Small intestine (tissue), 7 donors: Measurements from ENCODE around the gene TPX2. TPM values are rescaled to one million over a fixed set of nuclear protein-coding genes. Genes with fewer than 3 reads are reported as not detected.

Experiments
- DNase-seq, 2 donors: peaks; one replicate each; pipeline versions ENCODE4 v3.0.0 to v3.0.0-alpha.2; 2013
- FAIRE-seq: peaks from 2 replicates; lab custom pipeline; 2012; peaks lifted over from hg19 to GRCh38; lab: Jason Lieb, UNC
- H3K27ac ChIP-seq, 3 donors: one replicate each; pipeline ENCODE4 v1.5.1; 2013; ENCODE audit warnings: low read length in 2 of 3, mild to moderate bottlenecking in 2 of 3, control low read depth in 1 of 3, inconsistent platforms in 1 of 3, low read depth in 1 of 3, moderate library complexity in 1 of 3
- H3K27me3 ChIP-seq, 3 donors: one replicate each; pipeline ENCODE4 v1.6.1; 2013; ENCODE audit warnings: low read length in 3 of 3, inconsistent platforms in 1 of 3; ENCODE audit not compliant: control insufficient read depth in 3 of 3, insufficient read depth in 3 of 3
- H3K36me3 ChIP-seq, 3 donors: one replicate each; pipeline ENCODE4 v1.6.1; 2013; ENCODE audit warnings: low read length in 3 of 3, inconsistent platforms in 1 of 3, low read depth in 1 of 3, mild to moderate bottlenecking in 1 of 3, moderate library complexity in 1 of 3; ENCODE audit not compliant: control insufficient read depth in 3 of 3, insufficient read depth in 2 of 3
- H3K4me1 ChIP-seq, 3 donors: one replicate each; pipeline ENCODE4 v1.6.1; 2013; ENCODE audit warnings: low read length in 2 of 3, inconsistent platforms in 1 of 3, low read depth in 1 of 3, mild to moderate bottlenecking in 1 of 3, moderate library complexity in 1 of 3; ENCODE audit not compliant: control insufficient read depth in 3 of 3, insufficient read depth in 2 of 3
- H3K4me3 ChIP-seq, 3 donors: one replicate each; pipeline ENCODE4 v1.5.1; 2013; ENCODE audit warnings: low read length in 3 of 3, control low read depth in 1 of 3, inconsistent platforms in 1 of 3, low read depth in 1 of 3, mild to moderate bottlenecking in 1 of 3, moderate library complexity in 1 of 3
- H3K9me3 ChIP-seq, 2 donors: one replicate each; pipeline ENCODE4 v1.6.1; 2013; ENCODE audit warnings: low read depth in 1 of 2, low read length in 1 of 2; ENCODE audit not compliant: control insufficient read depth in 2 of 2, insufficient read depth in 1 of 2
- WGBS, 3 donors: extraction: QIAGEN DNeasy Blood & Tissue Kit; methylation state at CpG; one replicate each; pipeline ENCODE4 v1.1.7; 2013; 5-methylcytosine and 5-hydroxymethylcytosine counted together
- polyA plus RNA-seq, 4 donors: library from polyadenylated mRNA; stranded (reverse) in 3 of 4; unstranded in 1 of 4; fragments of 200-250 nt in 3 of 4; fragments of 120-200 nt in 1 of 4; gene quantifications; one replicate each; pipeline versions ENCODE4 v1.2.1 to v1.2.3, GENCODE V29; 2013
- donor health status: healthy with polysubstance abuse.
- donor health status: control.
- donor health status: control.
- donor health status: Bipolar disorder and iron deficiency.
- donor health status: healthy.

Gene TPX2
- polyA plus RNA-seq, 4 donors = 0.81 to 27.8 (median 12.1) TPM

- Histone ChIP-seq H3K27me3 (no peaks in the 10 kb centered on the region), H3K27ac (no peak overlapping the region), H3K4me1 (no peaks in the 10 kb centered on the region), H3K9me3 (no peaks in the 10 kb centered on the region), H3K36me3 (no peaks in the 10 kb centered on the region), H3K4me3 (no peak overlapping the region)
- 32 to 47% (median 42%) methylated on average over 9 of the region's 9 CpGs for WGBS, 3 donors
- DNase-seq (no peak), FAIRE-seq (no peak)
Measured at GRCh38 chr20:31815408-31816188, 76.5 kb downstream of the TPX2 start.

GRCh38 chr20:31816221-31816620 is 77.1 kb downstream of the TPX2 start:
- Histone ChIP-seq H3K9me3 (no peaks in the 10 kb centered on the region), H3K4me1 (no peaks in the 10 kb centered on the region), H3K27me3 (no peaks in the 10 kb centered on the region), H3K36me3 (no peaks in the 10 kb centered on the region), H3K4me3 (no peak overlapping the region), H3K27ac (no peak overlapping the region)
- WGBS, 3 donors = 78 to 92% (median 88%) methylated on average over 5 of the region's 5 CpGs
- FAIRE-seq (no peak), DNase-seq (no peak)

GRCh38 chr20:31817461-31817860 is 78.4 kb downstream of the TPX2 start:
- H3K4me3 ChIP-seq = no peak overlapping the region
- H3K36me3 ChIP-seq = no peaks in the 10 kb centered on the region
- no peak overlapping the region for H3K27ac ChIP-seq
- DNase-seq (no peak), FAIRE-seq (no peak)
- H3K4me1 ChIP-seq = no peaks in the 10 kb centered on the region
- H3K9me3 ChIP-seq = no peaks in the 10 kb centered on the region
- 88 to 91% (median 89%) methylated on average over 5 of the region's 5 CpGs for WGBS, 3 donors
- H3K27me3 ChIP-seq = peaks cover 0 to under 1% (median 0%) of the 10 kb centered on the region in 3 donors

GRCh38 chr20:31818376-31818908 is 79.4 kb downstream of the TPX2 start:
- no peak overlapping the region for H3K4me3 ChIP-seq
- 81 to 86% (median 85%) methylated on average over 8 of the region's 8 CpGs for WGBS, 3 donors
- FAIRE-seq (no peak), DNase-seq (no peak)
- H3K27me3 ChIP-seq = peaks cover 0 to 3% (median 0%) of the 10 kb centered on the region in 3 donors
- no peaks in the 10 kb centered on the region for H3K36me3 ChIP-seq
- no peaks in the 10 kb centered on the region for H3K9me3 ChIP-seq
- H3K27ac ChIP-seq = no peak overlapping the region
- peaks cover 0 to 3% (median 0%) of the 10 kb centered on the region in 3 donors for H3K4me1 ChIP-seq

- H3K4me3 ChIP-seq = no peak within 1 kb of the TSS
- no peak for DNase-seq
- no peaks in the 10 kb centered on the region for H3K9me3 ChIP-seq
- no peaks in the 10 kb centered on the region for H3K36me3 ChIP-seq
- peaks cover 0 to 3% (median 0%) of the 10 kb centered on the region in 3 donors for H3K27me3 ChIP-seq
- 36 to 64% (median 53%) methylated on average over 16 of the region's 16 CpGs for WGBS, 3 donors
- H3K27ac ChIP-seq = no peak within 1 kb of the TSS
- FAIRE-seq = no peak
- peaks cover 0 to 3% (median 0%) of the 10 kb centered on the region in 3 donors for H3K4me1 ChIP-seq
Measured at GRCh38 chr20:31819083-31819784, 80.1 kb downstream of the TPX2 start, which contains the start of gene MYLK2. Gene MYLK2, plus strand, starts transcription at chr20:31819356. Its CDS starts 225 bp downstream, at chr20:31819581.

- Histone ChIP-seq H3K4me3 (no peak overlapping the region), H3K4me1 (peaks cover 0 to 3% (median 0%) of the 10 kb centered on the region in 3 donors), H3K27me3 (peaks cover 0 to 3% (median 0%) of the 10 kb centered on the region in 3 donors), H3K9me3 (no peaks in the 10 kb centered on the region), H3K36me3 (no peaks in the 10 kb centered on the region), H3K27ac (no peak overlapping the region)
- FAIRE-seq (no peak), DNase-seq (no peak)
- WGBS, 3 donors = 61 to 85% (median 80%) methylated on average over 4 to 6 of the region's 6 CpGs
Measured at GRCh38 chr20:31820228-31820627, 81.1 kb downstream of the TPX2 start.

- no peak for FAIRE-seq
- Histone ChIP-seq H3K27ac (no peak overlapping the region), H3K27me3 (peaks cover 0 to 3% (median 0%) of the 10 kb centered on the region in 3 donors), H3K9me3 (no peaks in the 10 kb centered on the region), H3K4me3 (no peak overlapping the region), H3K36me3 (no peaks in the 10 kb centered on the region), H3K4me1 (peaks cover 0 to 3% (median 0%) of the 10 kb centered on the region in 3 donors)
- WGBS, 3 donors = 38 to 64% (median 53%) methylated on average over 5 of the region's 5 CpGs
- DNase-seq = no peak
Measured at GRCh38 chr20:31821427-31821826, 82.3 kb downstream of the TPX2 start.
